NCI-H774 (cell line): ENCODE results near the gene TAC4.

Source experiments
- DNase-seq: peaks from one replicate; lab custom pipeline; 2025; lab: John Stamatoyannopoulos, UW

The TAC4 gene

GRCh38 chr17:49798738-49799137 is 49.1 kb downstream of the TAC4 start:
- DNase-seq = no peak

DNA sequence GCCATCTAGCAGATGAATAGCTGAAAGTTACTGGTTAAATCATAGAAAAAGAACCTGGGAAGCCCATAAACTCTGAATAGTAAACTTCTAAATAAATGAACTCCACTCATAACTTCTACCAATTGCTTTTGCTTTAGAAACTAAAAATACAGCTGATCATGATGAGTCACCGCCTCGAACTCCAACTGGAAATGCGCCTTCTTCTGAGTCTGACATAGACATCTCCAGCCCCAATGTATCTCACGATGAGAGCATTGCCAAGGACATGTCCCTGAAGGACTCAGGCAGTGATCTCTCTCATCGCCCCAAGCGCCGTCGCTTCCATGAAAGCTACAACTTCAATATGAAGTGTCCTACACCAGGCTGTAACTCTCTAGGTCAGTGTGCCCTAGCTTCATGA is 49.7 kb downstream of the TAC4 start:
- no peak for DNase-seq

DNA sequence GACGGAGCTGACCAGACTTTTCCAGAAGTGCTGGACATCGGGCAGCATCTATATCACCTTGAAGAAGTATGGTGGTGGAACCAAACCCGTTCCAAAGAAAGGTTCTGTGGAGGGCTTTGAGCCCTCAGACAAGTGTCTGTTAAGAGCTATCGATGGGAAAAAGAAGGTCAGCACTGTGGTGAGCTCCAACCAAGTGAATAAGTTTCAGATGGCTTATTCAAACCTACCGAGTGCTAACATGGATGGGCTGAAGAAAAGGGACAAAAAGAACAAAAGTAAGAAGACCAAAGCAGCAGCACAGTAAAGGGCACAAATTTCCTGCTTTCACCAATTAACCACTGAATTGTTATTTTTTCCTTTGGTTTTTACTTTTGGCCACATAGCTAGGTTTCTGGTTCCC is 52.5 kb downstream of the TAC4 start:
- no peak for DNase-seq

DNA sequence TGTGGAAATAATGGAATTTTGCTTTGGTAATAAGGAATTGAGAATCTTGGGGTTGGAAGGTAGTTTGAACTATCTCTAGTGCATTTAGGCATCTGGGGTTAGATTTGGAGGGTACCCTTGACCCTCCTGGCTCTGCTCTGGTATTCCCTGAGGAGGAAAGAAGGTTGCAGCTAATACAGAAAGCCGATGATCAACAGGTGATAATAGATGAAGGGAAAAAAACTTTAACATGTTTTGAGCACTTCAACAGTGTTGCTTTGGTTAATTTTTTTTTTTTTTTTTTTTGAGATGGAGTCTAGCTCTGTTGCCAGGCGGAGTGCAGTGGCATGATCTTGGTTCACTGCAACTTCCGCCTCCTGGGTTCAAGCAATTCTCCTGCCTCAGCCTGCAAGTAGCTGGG is 54.6 kb downstream of the TAC4 start:
- DNase-seq = no peak

DNA sequence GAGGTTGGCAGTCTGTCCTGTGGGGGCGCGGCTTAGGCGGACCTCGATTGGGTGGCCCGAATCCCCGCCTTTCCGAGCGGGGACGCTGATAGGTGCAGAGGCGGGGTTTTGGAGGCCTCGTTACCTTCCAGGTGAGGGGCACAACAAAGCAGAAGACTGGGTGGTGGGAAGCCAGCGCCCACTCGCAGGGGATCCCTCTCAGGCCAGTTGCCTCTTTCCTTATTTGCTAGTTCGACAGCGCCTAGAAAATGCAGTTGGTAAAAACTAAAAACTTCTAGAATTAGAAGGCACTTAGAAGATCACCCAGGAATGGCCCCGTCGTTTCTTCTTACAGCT is 58.7 kb downstream of the TAC4 start:
- no peak for DNase-seq

- DNase-seq = peak; percentile 100
These were observed 59.2 kb downstream of the TAC4 start, which contains the start of gene KAT7 for GRCh38 chr17:49788478-49789242. TSS of gene KAT7 (plus strand) at chr17:49788681. CDS start at chr17:49788835, 154 bp downstream.
